ENCODE data around the gene KIF16B. TPM values are rescaled to one million over a fixed set of nuclear protein-coding genes. Genes with fewer than 3 reads are reported as not detected.

Gene KIF16B
- total RNA-seq, 1 experiment from 2014 or later = 7.0 TPM

DNA sequence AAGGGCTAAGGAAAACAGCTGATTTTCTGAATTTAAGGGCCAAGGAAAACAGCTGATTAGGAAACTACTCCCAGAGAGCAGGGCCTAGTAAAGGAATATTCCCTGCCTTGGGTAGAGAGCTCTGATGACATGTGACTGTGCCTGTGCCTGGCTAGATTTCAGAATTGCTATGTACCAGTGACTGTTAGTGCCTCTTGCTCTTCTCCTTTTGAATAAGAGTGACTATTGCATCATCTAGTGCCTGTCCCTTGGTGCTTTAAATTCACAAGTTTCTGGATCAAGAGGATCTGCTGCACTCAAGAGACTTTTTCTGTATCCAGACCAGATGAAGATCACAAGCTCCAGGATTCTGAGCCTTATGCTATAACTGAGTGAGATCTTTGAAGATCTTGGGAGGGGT lies 332.9 kb downstream of the KIF16B start (continued):
- no peak for TF ChIP-seq YY1 (IDR thresholded peaks at IDR 0.05; ENCODE audit: extremely low read depth, insufficient replicate concordance, low read depth, low read length)
- TF ChIP-seq CBX3 (IDR thresholded peaks at IDR 0.05; ENCODE audit: low read depth) = no peak
- TF ChIP-seq, protein P1, sequence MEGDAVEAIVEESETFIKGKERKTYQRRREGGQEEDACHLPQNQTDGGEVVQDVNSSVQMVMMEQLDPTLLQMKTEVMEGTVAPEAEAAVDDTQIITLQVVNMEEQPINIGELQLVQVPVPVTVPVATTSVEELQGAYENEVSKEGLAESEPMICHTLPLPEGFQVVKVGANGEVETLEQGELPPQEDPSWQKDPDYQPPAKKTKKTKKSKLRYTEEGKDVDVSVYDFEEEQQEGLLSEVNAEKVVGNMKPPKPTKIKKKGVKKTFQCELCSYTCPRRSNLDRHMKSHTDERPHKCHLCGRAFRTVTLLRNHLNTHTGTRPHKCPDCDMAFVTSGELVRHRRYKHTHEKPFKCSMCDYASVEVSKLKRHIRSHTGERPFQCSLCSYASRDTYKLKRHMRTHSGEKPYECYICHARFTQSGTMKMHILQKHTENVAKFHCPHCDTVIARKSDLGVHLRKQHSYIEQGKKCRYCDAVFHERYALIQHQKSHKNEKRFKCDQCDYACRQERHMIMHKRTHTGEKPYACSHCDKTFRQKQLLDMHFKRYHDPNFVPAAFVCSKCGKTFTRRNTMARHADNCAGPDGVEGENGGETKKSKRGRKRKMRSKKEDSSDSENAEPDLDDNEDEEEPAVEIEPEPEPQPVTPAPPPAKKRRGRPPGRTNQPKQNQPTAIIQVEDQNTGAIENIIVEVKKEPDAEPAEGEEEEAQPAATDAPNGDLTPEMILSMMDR (IDR thresholded peaks at IDR 0.05 in 2 of 3, conservative IDR thresholded peaks at IDR 0.05 in 1 of 3; ENCODE audit: borderline replicate concordance in 1 of 3, insufficient read depth in 1 of 3, low read depth in 2 of 3, low read length in 2 of 3) = no peak
- no peak for TF ChIP-seq EZH2phosphoT487 (IDR thresholded peaks at IDR 0.05; ENCODE audit: borderline replicate concordance)
- TF ChIP-seq ZNF274 (IDR thresholded peaks at IDR 0.05; ENCODE audit: low read depth, low read length) = no peak
- TF ChIP-seq RAD21 (IDR thresholded peaks at IDR 0.05; ENCODE audit: low read depth) = no peak
- TF ChIP-seq SRF (IDR thresholded peaks at IDR 0.05; ENCODE audit: low read depth) = no peak
- no peak for TF ChIP-seq POLR2A (IDR thresholded peaks at IDR 0.05; ENCODE audit: borderline replicate concordance, extremely low read depth, insufficient read depth, insufficient read length)
- no peak for TF ChIP-seq ATF3 (IDR thresholded peaks at IDR 0.05)

GRCh38 chr20:16236589-16237241 lies 336.5 kb downstream of the KIF16B start:
- Histone ChIP-seq H3K27me3 (ENCODE audit: insufficient read depth, low read length) (0 out of 2 replicates have a peak, but pooled peaks cover 5% of the 10 kb centered on the region), H3K9ac (ENCODE audit: low read length) (no peak overlapping the region), H3K9me2 (ENCODE audit: insufficient read depth) (no peaks in the 10 kb centered on the region), H3K27ac (ENCODE audit: low read depth, low read length) (no peak overlapping the region), H3K36me3 (ENCODE audit: control insufficient read depth in 1 of 2, insufficient read depth in 2 of 2, low read length in 2 of 2) (no peaks in the 10 kb centered on the region), H2AFZ (ENCODE audit: low read depth, low read length, poor library complexity, severe bottlenecking) (no peak overlapping the region), H3K79me2 (ENCODE audit: insufficient read depth, low read length) (no peaks in the 10 kb centered on the region), H4K20me1 (ENCODE audit: insufficient read depth) (no peaks in the 10 kb centered on the region), H3K4me3 (replicated peaks in 1 of 2; ENCODE audit: low read depth in 1 of 2, low read length in 2 of 2) (no peak overlapping the region), H3K4me1 (ENCODE audit: control insufficient read depth in 1 of 2, insufficient read depth in 2 of 2, low read length in 2 of 2) (no peaks in the 10 kb centered on the region), H3K9me3 (ENCODE audit: control insufficient read depth in 1 of 2, insufficient read depth in 1 of 2, low read depth in 1 of 2, low read length in 2 of 2) (no peaks in the 10 kb centered on the region), H3K4me2 (ENCODE audit: low read length) (no peak overlapping the region)
- intact Hi-C loops (cut with micrococcal nuclease) = no loop called here
- BruUV-seq (replicated peaks) = no TSS peak
- ATAC-seq (no peak), DNase-seq (ENCODE audit: low read depth, low spot score) (no peak)
- ChIA-PET CTCF (no interaction called here), POLR2A (no interaction called here), RAD21 (ENCODE audit: low non-redundant PET in 1 of 2, low total read pairs in 2 of 2, uncharacterized antibody in 2 of 2, unreplicated experiment in 2 of 2) (no interaction called here)
- TF ChIP-seq EZH2 (IDR thresholded peaks at IDR 0.05) (no peak), CEBPB (IDR thresholded peaks at IDR 0.05; ENCODE audit: low read depth) (no peak), ZFX (IDR thresholded peaks at IDR 0.05) (no peak), EZH2phosphoT487 (IDR thresholded peaks at IDR 0.05; ENCODE audit: borderline replicate concordance) (no peak), JUND (IDR thresholded peaks at IDR 0.05) (no peak), RAD21 (IDR thresholded peaks at IDR 0.05; ENCODE audit: low read depth) (no peak), EGR1 (IDR thresholded peaks at IDR 0.05; ENCODE audit: low read depth) (no peak), ELF1 (IDR thresholded peaks at IDR 0.05; ENCODE audit: borderline replicate concordance, low read depth) (no peak), ZNF274 (IDR thresholded peaks at IDR 0.05; ENCODE audit: low read depth, low read length) (no peak), REST (IDR thresholded peaks at IDR 0.05; ENCODE audit: low read depth) (no peak), SRF (IDR thresholded peaks at IDR 0.05; ENCODE audit: low read depth) (no peak), SP1 (IDR thresholded peaks at IDR 0.05; ENCODE audit: low read depth) (no peak)
- TF ChIP-seq, protein P2, sequence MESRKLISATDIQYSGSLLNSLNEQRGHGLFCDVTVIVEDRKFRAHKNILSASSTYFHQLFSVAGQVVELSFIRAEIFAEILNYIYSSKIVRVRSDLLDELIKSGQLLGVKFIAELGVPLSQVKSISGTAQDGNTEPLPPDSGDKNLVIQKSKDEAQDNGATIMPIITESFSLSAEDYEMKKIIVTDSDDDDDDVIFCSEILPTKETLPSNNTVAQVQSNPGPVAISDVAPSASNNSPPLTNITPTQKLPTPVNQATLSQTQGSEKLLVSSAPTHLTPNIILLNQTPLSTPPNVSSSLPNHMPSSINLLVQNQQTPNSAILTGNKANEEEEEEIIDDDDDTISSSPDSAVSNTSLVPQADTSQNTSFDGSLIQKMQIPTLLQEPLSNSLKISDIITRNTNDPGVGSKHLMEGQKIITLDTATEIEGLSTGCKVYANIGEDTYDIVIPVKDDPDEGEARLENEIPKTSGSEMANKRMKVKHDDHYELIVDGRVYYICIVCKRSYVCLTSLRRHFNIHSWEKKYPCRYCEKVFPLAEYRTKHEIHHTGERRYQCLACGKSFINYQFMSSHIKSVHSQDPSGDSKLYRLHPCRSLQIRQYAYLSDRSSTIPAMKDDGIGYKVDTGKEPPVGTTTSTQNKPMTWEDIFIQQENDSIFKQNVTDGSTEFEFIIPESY (IDR thresholded peaks at IDR 0.05; ENCODE audit: extremely low read depth, insufficient replicate concordance, low read length) = no peak
